BLaER1 (cell line): ENCODE results near the gene SPOP.
"Not testable (repeated sequence)": the region's sequence is repeated elsewhere in the genome, so short reads cannot be mapped to it uniquely, and the experiment has no call there.

Experiments used
- H3K27ac ChIP-seq: shearing (Covaris generic); formaldehyde crosslinking; 2 replicates; pipeline ENCODE4 v1.8.1; 2022
- H3K27me3 ChIP-seq: shearing (Covaris generic); formaldehyde crosslinking; 2 replicates; pipeline ENCODE4 v1.8.1; 2022
- H3K36me3 ChIP-seq: shearing (Covaris generic); formaldehyde crosslinking; 2 replicates; pipeline ENCODE4 v1.8.1; 2022
- H3K4me1 ChIP-seq: shearing (Covaris generic); formaldehyde crosslinking; 2 replicates; pipeline ENCODE4 v1.8.1; 2022
- H3K4me2 ChIP-seq: shearing (Covaris generic); formaldehyde crosslinking; 2 replicates; pipeline ENCODE4 v1.8.1; 2022
- H3K4me3 ChIP-seq: shearing (Covaris generic); formaldehyde crosslinking; 2 replicates; pipeline ENCODE4 v1.8.1; 2022
- H3K9ac ChIP-seq: shearing (Covaris generic); formaldehyde crosslinking; 2 replicates; pipeline ENCODE4 v1.8.1; 2022
- H3K9me3 ChIP-seq: shearing (Covaris generic); formaldehyde crosslinking; 2 replicates; pipeline ENCODE4 v1.8.1; 2022
- H4K20me1 ChIP-seq: shearing (Covaris generic); formaldehyde crosslinking; 2 replicates; pipeline ENCODE4 v1.8.1; 2022
- Cebpa-rat ChIP-seq: shearing (Covaris generic); IDR thresholded peaks from 2 replicates; pipeline ENCODE4 v1.8.1; 2022

SPOP gene

DNA sequence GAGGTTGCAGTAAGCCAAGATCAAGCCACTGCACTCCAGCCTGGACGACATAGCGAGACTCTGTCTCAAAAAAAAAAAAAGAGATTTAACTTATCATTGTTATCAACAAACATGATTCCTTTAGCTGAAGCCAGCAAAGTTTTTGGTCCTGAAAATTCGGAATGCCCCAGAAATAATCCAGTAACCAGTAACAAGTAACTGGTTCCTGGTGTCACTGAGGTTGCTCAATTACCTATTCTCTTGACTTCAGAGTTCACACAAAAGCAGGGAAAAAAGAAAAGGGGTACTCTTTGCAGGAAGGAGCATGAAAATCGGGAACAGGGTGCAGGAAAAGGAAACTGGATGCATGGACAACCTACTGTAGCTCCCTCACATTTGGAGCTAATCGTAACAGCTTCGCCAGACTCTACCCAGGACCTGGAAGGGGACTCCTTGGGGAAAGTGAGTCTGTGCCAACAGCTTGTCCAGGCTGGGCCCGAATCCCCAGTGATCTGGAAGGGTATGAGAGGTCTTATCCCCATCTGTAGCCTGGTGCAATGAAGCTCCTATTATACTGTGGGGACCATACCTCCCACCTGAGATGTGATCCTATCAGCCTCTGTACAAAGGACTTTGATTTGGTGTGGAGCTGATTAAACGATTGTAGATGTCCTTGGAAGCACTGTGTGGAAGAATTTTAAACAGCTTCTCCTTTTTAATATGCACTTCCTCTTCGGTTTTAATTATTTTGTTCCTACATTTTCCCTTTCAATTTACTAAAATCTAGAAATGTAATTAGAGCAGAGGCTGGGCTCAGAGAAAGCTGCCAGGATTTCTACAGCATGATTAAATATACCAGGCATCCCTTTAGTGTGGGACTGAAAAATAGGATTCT is 3.4 kb upstream of the SPOP start:
- H3K9me3 ChIP-seq = no peaks in the 10 kb centered on the region
- peak overlapping the region; percentile 73 for H3K4me2 ChIP-seq
- H3K27ac ChIP-seq = no peak overlapping the region
- H3K36me3 ChIP-seq = no peaks in the 10 kb centered on the region
- no peaks in the 10 kb centered on the region for H3K27me3 ChIP-seq
- H4K20me1 ChIP-seq = 0 out of 2 replicates have a peak, but pooled peaks cover 6% of the 10 kb centered on the region
- no peak overlapping the region for H3K9ac ChIP-seq
- no peak for TF ChIP-seq Cebpa-rat
- H3K4me3 ChIP-seq = no peak overlapping the region
- peaks cover 45% of the 10 kb centered on the region for H3K4me1 ChIP-seq

DNA sequence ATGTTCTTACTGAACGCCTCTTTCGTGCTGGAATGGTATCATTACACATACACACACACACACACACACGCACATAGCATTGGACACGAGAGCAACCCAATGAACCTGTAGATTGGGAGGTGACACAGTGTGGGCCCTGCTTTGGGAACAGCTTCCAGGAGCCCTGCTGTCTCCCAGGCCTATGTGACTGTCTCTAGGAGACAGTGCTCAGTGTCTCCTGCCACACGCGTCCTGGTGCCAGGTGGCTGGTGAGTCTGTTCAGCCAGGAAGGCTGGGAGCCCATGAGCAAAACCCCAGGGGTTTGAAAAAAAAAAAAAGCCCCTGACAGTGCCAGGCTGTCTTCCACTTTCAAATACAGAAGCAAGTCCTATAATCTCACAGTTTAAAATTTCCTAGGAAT is 2.4 kb upstream of the SPOP start:
- Histone ChIP-seq H3K27ac (peak overlapping the region; percentile 57), H3K9me3 (no peaks in the 10 kb centered on the region), H3K4me3 (no peak overlapping the region), H3K36me3 (peaks cover 5% of the 10 kb centered on the region; the same call in 1 of the 2 replicates), H3K4me1 (peaks cover 54% of the 10 kb centered on the region), H4K20me1 (peaks cover 15% of the 10 kb centered on the region), H3K4me2 (peak overlapping the region; percentile 73), H3K9ac (peak overlapping the region; percentile 46; the same call in 1 of the 2 replicates), H3K27me3 (no peaks in the 10 kb centered on the region)
- TF ChIP-seq Cebpa-rat = no peak

- H3K4me2 ChIP-seq = peak overlapping the region; percentile 91
- peak overlapping the region; percentile 83 for H3K9ac ChIP-seq
- H3K27ac ChIP-seq = peak overlapping the region; percentile 85
- TF ChIP-seq Cebpa-rat = no peak
- peaks cover 61% of the 10 kb centered on the region for H3K4me1 ChIP-seq
- peak overlapping the region; percentile 69 for H3K4me3 ChIP-seq
- peaks cover 45% of the 10 kb centered on the region for H4K20me1 ChIP-seq
- H3K36me3 ChIP-seq = peaks cover 33% of the 10 kb centered on the region; the same call in 1 of the 2 replicates
- no peaks in the 10 kb centered on the region for H3K9me3 ChIP-seq
- H3K27me3 ChIP-seq = no peaks in the 10 kb centered on the region
These were observed 564 bp downstream of the SPOP start for GRCh38 chr17:49677134-49677932.

GRCh38 chr17:49676276-49676868 is 1.5 kb downstream of the SPOP start:
- peaks cover 51% of the 10 kb centered on the region for H3K4me1 ChIP-seq
- peaks cover 55% of the 10 kb centered on the region for H4K20me1 ChIP-seq
- H3K36me3 ChIP-seq = peaks cover 35% of the 10 kb centered on the region; the same call in 1 of the 2 replicates
- no peaks in the 10 kb centered on the region for H3K27me3 ChIP-seq
- peak overlapping the region; percentile 91 for H3K4me2 ChIP-seq
- TF ChIP-seq Cebpa-rat = no peak
- peak overlapping the region; percentile 69 for H3K4me3 ChIP-seq
- no peaks in the 10 kb centered on the region for H3K9me3 ChIP-seq
- peak overlapping the region; percentile 83 for H3K9ac ChIP-seq
- H3K27ac ChIP-seq = peak overlapping the region; percentile 85

GRCh38 chr17:49674507-49674906 is 3.4 kb downstream of the SPOP start:
- no peak overlapping the region for H3K27ac ChIP-seq
- H4K20me1 ChIP-seq = peaks cover 73% of the 10 kb centered on the region
- no peak overlapping the region for H3K9ac ChIP-seq
- TF ChIP-seq Cebpa-rat = no peak
- H3K4me1 ChIP-seq = peaks cover 32% of the 10 kb centered on the region
- H3K36me3 ChIP-seq = peaks cover 35% of the 10 kb centered on the region; the same call in 1 of the 2 replicates
- no peaks in the 10 kb centered on the region for H3K27me3 ChIP-seq
- no peaks in the 10 kb centered on the region for H3K9me3 ChIP-seq
- H3K4me3 ChIP-seq = no peak overlapping the region
- H3K4me2 ChIP-seq = no peak overlapping the region

DNA sequence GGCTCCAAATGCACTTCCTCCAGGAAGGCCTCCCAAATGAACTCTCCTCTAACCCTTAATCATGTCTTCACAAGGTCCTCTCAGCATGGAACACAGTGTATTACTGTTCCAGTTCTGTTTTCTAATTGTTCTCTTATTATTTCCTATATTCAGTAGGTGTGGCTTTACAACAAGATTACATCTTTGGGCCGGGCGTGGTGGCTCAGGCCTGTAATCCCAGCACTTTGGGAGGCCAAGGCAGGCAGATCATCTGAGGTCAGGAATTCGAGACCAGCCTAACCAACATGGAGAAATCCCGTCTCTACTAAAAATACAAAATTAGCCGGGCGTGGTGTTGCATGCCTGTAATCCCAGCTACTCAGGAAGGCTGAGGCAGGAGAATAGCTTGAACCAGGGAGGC is 4.2 kb downstream of the SPOP start:
- Histone ChIP-seq H4K20me1 (peaks cover 81% of the 10 kb centered on the region), H3K4me1 (peaks cover 27% of the 10 kb centered on the region), H3K36me3 (peaks cover 35% of the 10 kb centered on the region; the same call in 1 of the 2 replicates)
- not testable (repeated sequence) for H3K4me3 ChIP-seq, H3K4me2 ChIP-seq, H3K27me3 ChIP-seq, H3K9me3 ChIP-seq, H3K27ac ChIP-seq, H3K9ac ChIP-seq

DNA sequence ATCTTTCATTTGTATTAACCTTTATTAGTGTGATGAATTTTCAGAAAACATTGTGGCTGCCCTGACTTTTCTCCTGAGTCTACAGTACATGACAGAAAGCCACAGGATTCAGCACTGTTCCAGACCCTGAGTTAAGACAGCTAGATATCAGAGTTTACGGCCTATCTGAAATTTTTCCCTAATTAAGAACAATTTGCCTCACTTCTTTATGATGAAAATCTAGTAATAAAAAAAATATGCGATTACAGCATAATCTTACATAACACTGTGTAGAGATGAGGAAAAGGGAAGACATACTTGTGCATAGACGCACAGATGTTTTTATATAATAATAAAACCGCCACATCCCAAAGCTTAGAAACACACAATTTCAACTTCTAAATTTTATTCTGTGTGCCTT is 7.3 kb downstream of the SPOP start:
- Histone ChIP-seq H3K4me3 (no peak overlapping the region), H4K20me1 (peaks cover 99% of the 10 kb centered on the region), H3K27me3 (no peaks in the 10 kb centered on the region), H3K4me1 (peaks cover 13% of the 10 kb centered on the region), H3K27ac (no peak overlapping the region), H3K9me3 (0 out of 2 replicates have a peak, but pooled peaks cover 6% of the 10 kb centered on the region), H3K9ac (no peak overlapping the region), H3K4me2 (no peak overlapping the region), H3K36me3 (peaks cover 55% of the 10 kb centered on the region)
- TF ChIP-seq Cebpa-rat = no peak

GRCh38 chr17:49670002-49670401 is 7.9 kb downstream of the SPOP start:
- H3K4me3 ChIP-seq = no peak overlapping the region
- H3K27me3 ChIP-seq = no peaks in the 10 kb centered on the region
- no peak overlapping the region for H3K4me2 ChIP-seq
- no peak overlapping the region for H3K9ac ChIP-seq
- H3K36me3 ChIP-seq = peaks cover 51% of the 10 kb centered on the region
- H3K9me3 ChIP-seq = 0 out of 2 replicates have a peak, but pooled peaks cover 6% of the 10 kb centered on the region
- peaks cover 97% of the 10 kb centered on the region for H4K20me1 ChIP-seq
- TF ChIP-seq Cebpa-rat = no peak
- no peak overlapping the region for H3K27ac ChIP-seq
- peaks cover 11% of the 10 kb centered on the region for H3K4me1 ChIP-seq

DNA sequence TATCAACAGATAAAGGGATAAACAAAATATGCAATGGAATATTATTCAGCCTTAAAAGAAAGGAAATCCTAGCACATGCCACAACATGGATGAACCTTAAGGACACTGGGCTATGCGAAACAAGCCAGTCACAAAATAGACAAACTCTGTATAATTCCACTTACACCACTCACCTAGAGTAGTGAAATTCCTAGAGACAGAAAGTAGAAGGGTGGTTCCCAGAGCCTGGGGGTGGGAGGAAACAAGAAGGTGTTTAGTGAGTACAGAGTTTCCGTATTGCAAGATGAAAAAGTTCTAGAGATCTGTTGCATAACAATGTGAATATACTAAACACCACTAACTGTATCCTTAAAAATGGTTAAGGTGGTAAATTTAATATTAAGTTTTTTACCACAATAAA is 10.0 kb downstream of the SPOP start:
- no peak overlapping the region for H3K4me3 ChIP-seq
- H3K9ac ChIP-seq = no peak overlapping the region
- H3K36me3 ChIP-seq = peaks cover 41% of the 10 kb centered on the region
- H3K27ac ChIP-seq = no peak overlapping the region
- peaks cover 19% of the 10 kb centered on the region for H3K4me1 ChIP-seq
- 0 out of 2 replicates have a peak, but pooled peaks cover 6% of the 10 kb centered on the region for H3K9me3 ChIP-seq
- no peaks in the 10 kb centered on the region for H3K27me3 ChIP-seq
- peaks cover 95% of the 10 kb centered on the region for H4K20me1 ChIP-seq
- H3K4me2 ChIP-seq = no peak overlapping the region
- TF ChIP-seq Cebpa-rat = no peak
